WERI-Rb-1 (cell line): ENCODE measurements around the gene UNC13C.

ENCODE experiments used
- DNase-seq: peaks from one replicate; pipeline ENCODE4 v3.0.0-alpha.2; 2020
- H3K27ac ChIP-seq: fragments of 250-450 bp; sonication (Bioruptor Pico); 2 replicates; pipeline ENCODE4 v1.5.1; 2020; ENCODE audit warnings: mild to moderate bottlenecking, moderate library complexity
- H3K27me3 ChIP-seq: fragments of 250-450 bp; sonication (Bioruptor Pico); 2 replicates; pipeline ENCODE4 v1.5.1; 2021; ENCODE audit warnings: mild to moderate bottlenecking, low read depth, moderate library complexity; ENCODE audit not compliant: insufficient read depth, severe bottlenecking
- H3K36me3 ChIP-seq: fragments of 250-450 bp; sonication (Bioruptor Pico); 2 replicates; pipeline ENCODE4 v1.5.1; 2020; ENCODE audit warnings: mild to moderate bottlenecking, moderate library complexity
- H3K4me3 ChIP-seq: 2 replicates; pipeline ENCODE4 v1.5.1; 2011; ENCODE audit warnings: low read depth, mild to moderate bottlenecking, control low read depth, low read length
- H3K9me3 ChIP-seq: fragments of 250-450 bp; sonication (Bioruptor Pico); 2 replicates; pipeline ENCODE4 v1.5.1; 2021; ENCODE audit warnings: mild to moderate bottlenecking, moderate library complexity; ENCODE audit not compliant: severe bottlenecking
- CTCF ChIP-seq: IDR thresholded peaks from 2 replicates; pipeline ENCODE4 v1.5.1; 2011; ENCODE audit warnings: low read depth, mild to moderate bottlenecking, control low read depth, inconsistent platforms, low read length

The UNC13C gene

GRCh38 chr15:54026891-54027290 lies 48.6 kb downstream of the UNC13C start:
- Histone ChIP-seq H3K27me3 (no peaks in the 10 kb centered on the region), H3K27ac (no peak overlapping the region), H3K36me3 (no peaks in the 10 kb centered on the region), H3K9me3 (no peaks in the 10 kb centered on the region), H3K4me3 (no peak overlapping the region)
- DNase-seq, result no peak
- no peak for TF ChIP-seq CTCF

- no peak overlapping the region for H3K4me3 ChIP-seq
- no peak for TF ChIP-seq CTCF
- peaks cover 4% of the 10 kb centered on the region for H3K27me3 ChIP-seq
- no peak for DNase-seq
- no peaks in the 10 kb centered on the region for H3K36me3 ChIP-seq
- no peaks in the 10 kb centered on the region for H3K9me3 ChIP-seq
- no peak overlapping the region for H3K27ac ChIP-seq
Measured at GRCh38 chr15:54029081-54029480, 50.8 kb downstream of the UNC13C start.

GRCh38 chr15:54032066-54032465 lies 53.8 kb downstream of the UNC13C start:
- Histone ChIP-seq H3K27me3 (peaks cover 8% of the 10 kb centered on the region), H3K4me3 (no peak overlapping the region), H3K27ac (no peak overlapping the region), H3K9me3 (no peaks in the 10 kb centered on the region), H3K36me3 (no peaks in the 10 kb centered on the region)
- DNase-seq, result no peak
- no peak for TF ChIP-seq CTCF

GRCh38 chr15:54033356-54033860 lies 55.2 kb downstream of the UNC13C start:
- Histone ChIP-seq H3K9me3 (no peaks in the 10 kb centered on the region), H3K36me3 (no peaks in the 10 kb centered on the region), H3K27ac (no peak overlapping the region), H3K27me3 (peaks cover 8% of the 10 kb centered on the region), H3K4me3 (no peak overlapping the region)
- DNase-seq, result no peak
- no peak for TF ChIP-seq CTCF

- Histone ChIP-seq H3K36me3 (no peaks in the 10 kb centered on the region), H3K27me3 (peaks cover 8% of the 10 kb centered on the region), H3K4me3 (no peak overlapping the region), H3K9me3 (no peaks in the 10 kb centered on the region), H3K27ac (no peak overlapping the region)
- no peak for TF ChIP-seq CTCF
- no peak for DNase-seq
Measured at GRCh38 chr15:54033869-54034458, 55.7 kb downstream of the UNC13C start.

GRCh38 chr15:54035616-54036015 lies 57.4 kb downstream of the UNC13C start:
- Histone ChIP-seq H3K36me3 (no peaks in the 10 kb centered on the region), H3K9me3 (no peaks in the 10 kb centered on the region), H3K27me3 (peaks cover 8% of the 10 kb centered on the region), H3K27ac (no peak overlapping the region), H3K4me3 (no peak overlapping the region)
- DNase-seq, result no peak
- no peak for TF ChIP-seq CTCF
